GM23338 (cell line): ENCODE results near the gene NYAP2.

Experiments used
- CTCF ChIP-seq, 2 experiments: fragments of 200-600 bp in 1 of 2; sonication (generic) in 1 of 2; conservative IDR thresholded peaks; 2 replicates each; pipeline versions ENCODE4 v1.5.1 to v1.6.1; 2016 to 2017; ENCODE audit warnings: antibody characterized with exemption in 2 of 2, low read depth in 2 of 2, mild to moderate bottlenecking in 2 of 2, moderate library complexity in 1 of 2
- EZH2 ChIP-seq: fragments of 200-600 bp; sonication (generic); IDR thresholded peaks from one replicate; pipeline ENCODE4 v1.8.0; 2017; ENCODE audit warnings: antibody characterized with exemption, mild to moderate bottlenecking, low read depth; ENCODE audit not compliant: unreplicated experiment

DNA sequence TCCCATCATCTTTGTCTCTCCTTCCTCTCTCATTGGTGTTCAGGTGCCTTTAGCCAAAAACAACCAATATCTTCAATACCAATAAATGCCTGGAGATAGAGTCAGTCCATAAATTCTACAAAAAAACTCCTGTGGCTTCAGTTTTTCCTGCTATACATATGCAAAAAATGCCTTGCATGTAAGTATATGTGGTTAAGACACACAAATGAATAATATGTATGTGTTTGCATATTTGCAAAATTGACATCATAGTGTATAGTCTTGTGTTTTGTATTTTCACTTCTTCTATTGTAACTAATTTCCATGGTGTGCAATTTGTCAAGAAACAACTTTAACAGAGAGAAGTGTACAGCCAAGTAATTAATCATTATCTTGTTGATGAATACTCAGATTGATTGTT, 115.5 kb downstream of the NYAP2 start:
- no peak for TF ChIP-seq CTCF (conservative IDR thresholded peaks at IDR 0.05; ENCODE audit: low read depth in 2 of 2)
- TF ChIP-seq EZH2: no peak
